OCI-LY3 (cell line): ENCODE results near the gene MYO16.

Source experiments
- H2AFZ ChIP-seq: fragments of 200-600, 300-600 bp; shearing (Covaris generic); 2 replicates; pipeline ENCODE4 v1.6.0; 2014; ENCODE audit warnings: antibody characterized with exemption, low read depth, low read length
- H3K27ac ChIP-seq: fragments of 200-600, 300-600 bp; sonication (generic); 2 replicates; pipeline ENCODE4 v1.5.1; 2014; ENCODE audit warnings: mild to moderate bottlenecking, low read length, moderate library complexity, mixed read lengths
- H3K27me3 ChIP-seq: fragments of 200-600, 300-600 bp; sonication (generic); 2 replicates; pipeline ENCODE4 v1.6.1; 2014; ENCODE audit warnings: low read depth, low read length, mixed read lengths
- H3K36me3 ChIP-seq: fragments of 200-600, 300-600 bp; sonication (generic); replicated peaks from 2 replicates; pipeline ENCODE3; 2014; ENCODE audit warnings: low read depth, low read length, mixed read lengths
- H3K4me1 ChIP-seq: fragments of 300-600, 200-600 bp; sonication (generic); 2 replicates; pipeline ENCODE4 v1.6.1; 2014; ENCODE audit warnings: low read length, mixed read lengths
- H3K4me2 ChIP-seq: fragments of 200-600, 300-600 bp; sonication (generic); 2 replicates; pipeline ENCODE4 v1.6.1; 2014; ENCODE audit warnings: low read length, mixed read lengths
- H3K4me3 ChIP-seq: fragments of 300-600, 200-600 bp; sonication (generic); 2 replicates; pipeline ENCODE4 v1.5.1; 2014; ENCODE audit warnings: antibody characterized with exemption, mild to moderate bottlenecking, low read length, moderate library complexity
- H3K79me2 ChIP-seq: fragments of 300-600, 200-600 bp; shearing (Covaris generic); 2 replicates; pipeline ENCODE4 v1.6.1; 2014; ENCODE audit warnings: mild to moderate bottlenecking, low read length, mixed read lengths
- H3K9ac ChIP-seq: fragments of 300-600, 200-600 bp; shearing (Covaris generic); 2 replicates; pipeline ENCODE4 v1.6.0; 2014; ENCODE audit warnings: mild to moderate bottlenecking, low read length, moderate library complexity
- H3K9me3 ChIP-seq: fragments of 200-600, 300-600 bp; shearing (Covaris generic); 2 replicates; pipeline ENCODE4 v1.6.1; 2014; ENCODE audit warnings: low read length, mixed read lengths; ENCODE audit not compliant: insufficient read depth
- H4K20me1 ChIP-seq: fragments of 200-600, 300-600 bp; sonication (generic); 2 replicates; pipeline ENCODE4 v1.6.1; 2016; ENCODE audit warnings: low read length, mixed read lengths; ENCODE audit not compliant: insufficient read depth
- EZH2phosphoT487 ChIP-seq: fragments of 200-600 bp; shearing (Covaris generic); IDR thresholded peaks from 2 replicates; pipeline ENCODE4 v1.6.1; 2018; ENCODE audit warnings: antibody characterized with exemption, mixed run types, low read depth
- TF ChIP-seq, protein P1 (sequence below): fragments of 200-600, 300-600 bp; sonication (generic); IDR thresholded peaks from 2 replicates; pipeline ENCODE4 v1.5.1; 2014; ENCODE audit warnings: antibody characterized with exemption, low read length, low read depth

MYO16 gene

DNA sequence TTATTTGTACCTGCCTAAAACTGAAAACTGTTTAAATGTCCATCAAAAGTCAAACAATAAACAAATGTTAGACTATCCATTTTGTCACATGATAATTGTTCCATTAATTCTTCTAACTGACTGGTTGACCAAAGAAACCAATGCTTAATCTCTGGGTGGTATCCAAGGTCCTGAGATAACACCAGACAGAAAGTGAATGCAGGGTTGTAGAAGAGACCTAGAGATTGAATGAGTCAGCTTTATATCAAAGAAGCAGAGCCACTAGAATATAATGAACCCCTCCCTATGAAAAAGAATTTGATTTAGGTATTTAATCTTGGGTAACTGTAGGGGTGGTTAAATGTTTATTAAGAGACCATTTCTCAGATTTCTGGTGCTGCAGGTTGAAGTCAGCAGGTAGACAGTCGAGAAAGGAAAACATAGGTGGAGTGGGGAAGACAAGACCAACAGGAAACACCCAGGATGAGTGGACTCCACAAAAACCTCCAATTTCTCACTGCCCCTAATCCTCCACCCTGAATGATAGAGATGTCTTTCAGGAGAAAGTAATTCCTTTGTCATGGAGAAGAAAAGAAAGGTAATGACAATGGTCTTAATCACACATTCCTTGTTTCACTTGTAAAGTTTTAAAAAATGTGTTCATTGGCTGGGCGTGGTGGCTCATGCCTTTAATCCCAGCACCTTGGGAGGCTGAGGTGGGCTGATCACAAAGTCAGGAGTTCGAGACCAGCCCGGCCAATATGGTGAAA lies 620.5 kb downstream of the MYO16 start:
- no peaks in the 10 kb centered on the region for H3K27me3 ChIP-seq
- TF ChIP-seq, protein P1, sequence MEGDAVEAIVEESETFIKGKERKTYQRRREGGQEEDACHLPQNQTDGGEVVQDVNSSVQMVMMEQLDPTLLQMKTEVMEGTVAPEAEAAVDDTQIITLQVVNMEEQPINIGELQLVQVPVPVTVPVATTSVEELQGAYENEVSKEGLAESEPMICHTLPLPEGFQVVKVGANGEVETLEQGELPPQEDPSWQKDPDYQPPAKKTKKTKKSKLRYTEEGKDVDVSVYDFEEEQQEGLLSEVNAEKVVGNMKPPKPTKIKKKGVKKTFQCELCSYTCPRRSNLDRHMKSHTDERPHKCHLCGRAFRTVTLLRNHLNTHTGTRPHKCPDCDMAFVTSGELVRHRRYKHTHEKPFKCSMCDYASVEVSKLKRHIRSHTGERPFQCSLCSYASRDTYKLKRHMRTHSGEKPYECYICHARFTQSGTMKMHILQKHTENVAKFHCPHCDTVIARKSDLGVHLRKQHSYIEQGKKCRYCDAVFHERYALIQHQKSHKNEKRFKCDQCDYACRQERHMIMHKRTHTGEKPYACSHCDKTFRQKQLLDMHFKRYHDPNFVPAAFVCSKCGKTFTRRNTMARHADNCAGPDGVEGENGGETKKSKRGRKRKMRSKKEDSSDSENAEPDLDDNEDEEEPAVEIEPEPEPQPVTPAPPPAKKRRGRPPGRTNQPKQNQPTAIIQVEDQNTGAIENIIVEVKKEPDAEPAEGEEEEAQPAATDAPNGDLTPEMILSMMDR: no peak
- TF ChIP-seq EZH2phosphoT487: no peak
- no peaks in the 10 kb centered on the region for H3K36me3 ChIP-seq
- H3K9ac ChIP-seq: no peak overlapping the region
- H3K4me1 ChIP-seq: no peaks in the 10 kb centered on the region
- no peak overlapping the region for H3K4me3 ChIP-seq
- H3K9me3 ChIP-seq: no peaks in the 10 kb centered on the region
- no peaks in the 10 kb centered on the region for H4K20me1 ChIP-seq
- no peak overlapping the region for H3K27ac ChIP-seq
- H2AFZ ChIP-seq: no peak overlapping the region
- no peaks in the 10 kb centered on the region for H3K79me2 ChIP-seq
- H3K4me2 ChIP-seq: no peak overlapping the region

GRCh38 chr13:109251956-109252355 lies 622.5 kb downstream of the MYO16 start:
- Histone ChIP-seq H3K27me3 (no peaks in the 10 kb centered on the region), H3K9ac (no peak overlapping the region), H3K79me2 (no peaks in the 10 kb centered on the region), H3K4me2 (no peak overlapping the region), H3K9me3 (no peaks in the 10 kb centered on the region), H3K4me3 (no peak overlapping the region), H3K4me1 (no peaks in the 10 kb centered on the region), H3K36me3 (no peaks in the 10 kb centered on the region), H3K27ac (no peak overlapping the region), H2AFZ (no peak overlapping the region), H4K20me1 (no peaks in the 10 kb centered on the region)
- TF ChIP-seq, protein P1: no peak
- TF ChIP-seq EZH2phosphoT487: no peak

- Histone ChIP-seq H3K9me3 (0 out of 2 replicates have a peak, but pooled peaks cover 1% of the 10 kb centered on the region), H3K36me3 (no peaks in the 10 kb centered on the region), H3K9ac (no peak overlapping the region), H3K27ac (no peak overlapping the region), H3K27me3 (no peaks in the 10 kb centered on the region), H4K20me1 (no peaks in the 10 kb centered on the region), H3K79me2 (no peaks in the 10 kb centered on the region), H2AFZ (no peak overlapping the region), H3K4me3 (no peak overlapping the region), H3K4me2 (no peak overlapping the region), H3K4me1 (no peaks in the 10 kb centered on the region)
- TF ChIP-seq, protein P1: no peak
- no peak for TF ChIP-seq EZH2phosphoT487
Observed at GRCh38 chr13:109253316-109253715, 623.9 kb downstream of the MYO16 start.

DNA sequence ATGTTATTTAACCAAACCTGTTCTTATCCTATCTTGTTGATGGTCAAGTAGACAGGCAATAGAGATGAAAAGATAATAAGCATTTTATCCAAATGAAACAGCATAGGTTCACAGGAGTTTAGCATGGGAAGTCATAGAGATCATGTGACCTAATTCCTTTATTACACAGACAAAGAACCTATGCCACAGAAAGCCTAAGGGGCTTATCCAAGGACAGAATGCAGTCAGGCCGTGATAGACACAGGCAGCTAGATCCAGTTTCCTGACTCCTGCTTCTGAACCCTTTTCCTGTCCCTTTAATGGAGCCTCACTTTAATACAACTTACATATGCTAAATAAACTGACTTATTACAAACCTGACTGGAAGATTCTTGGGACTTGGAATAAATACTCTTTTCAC lies 624.9 kb downstream of the MYO16 start:
- Histone ChIP-seq H3K9me3 (0 out of 2 replicates have a peak, but pooled peaks cover 3% of the 10 kb centered on the region), H2AFZ (no peak overlapping the region), H3K79me2 (no peaks in the 10 kb centered on the region), H3K9ac (no peak overlapping the region), H3K4me2 (no peak overlapping the region), H3K27ac (no peak overlapping the region), H4K20me1 (no peaks in the 10 kb centered on the region), H3K27me3 (no peaks in the 10 kb centered on the region), H3K36me3 (no peaks in the 10 kb centered on the region), H3K4me1 (no peaks in the 10 kb centered on the region), H3K4me3 (no peak overlapping the region)
- no peak for TF ChIP-seq EZH2phosphoT487
- TF ChIP-seq, protein P1: no peak
